Mesenteric fat pad (tissue), 1 donor: ENCODE data around the gene LTBP2. TPM values are rescaled to one million over a fixed set of nuclear protein-coding genes. Genes with fewer than 3 reads are reported as not detected.
"Not testable (repeated sequence)": the region's sequence is repeated elsewhere in the genome, so short reads cannot be mapped to it uniquely, and the experiment has no call there.

Experiments
- DNase-seq: peaks from one replicate; pipeline ENCODE4 v3.0.0-alpha.2; 2020; ENCODE audit warnings: low spot score
- total RNA-seq: library from RNA; stranded (reverse); fragmentation: NEBNext Ultra II Directional; extraction: Animal tissue kit (Norgen Biotek cat#: 25700); gene quantifications from one replicate; pipeline ENCODE4 v1.2.1, GENCODE V29; 2021
- donor health status: DM: yes; HTN: yes; CAD: no.

Gene LTBP2
- total RNA-seq, 1 donor from 2014 or later = 58.2 TPM

DNA sequence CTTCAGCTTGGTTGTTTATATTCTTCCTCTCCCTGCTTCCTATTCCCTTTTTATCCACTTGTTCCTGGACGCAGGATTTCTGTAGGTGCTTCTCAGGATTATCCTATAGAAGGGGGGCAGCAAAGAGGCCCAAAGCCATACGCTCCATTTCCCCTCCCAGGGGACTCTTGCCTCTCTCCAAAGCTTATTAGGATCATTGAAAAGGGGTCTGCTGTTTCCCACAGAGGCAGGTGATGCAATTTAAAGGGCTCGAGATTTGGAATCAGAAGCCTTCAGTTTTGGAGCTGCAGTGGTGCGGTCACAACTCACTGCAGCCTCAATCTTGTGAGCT lies 154.5 kb downstream of the LTBP2 start:
- DNase-seq = no peak

DNA sequence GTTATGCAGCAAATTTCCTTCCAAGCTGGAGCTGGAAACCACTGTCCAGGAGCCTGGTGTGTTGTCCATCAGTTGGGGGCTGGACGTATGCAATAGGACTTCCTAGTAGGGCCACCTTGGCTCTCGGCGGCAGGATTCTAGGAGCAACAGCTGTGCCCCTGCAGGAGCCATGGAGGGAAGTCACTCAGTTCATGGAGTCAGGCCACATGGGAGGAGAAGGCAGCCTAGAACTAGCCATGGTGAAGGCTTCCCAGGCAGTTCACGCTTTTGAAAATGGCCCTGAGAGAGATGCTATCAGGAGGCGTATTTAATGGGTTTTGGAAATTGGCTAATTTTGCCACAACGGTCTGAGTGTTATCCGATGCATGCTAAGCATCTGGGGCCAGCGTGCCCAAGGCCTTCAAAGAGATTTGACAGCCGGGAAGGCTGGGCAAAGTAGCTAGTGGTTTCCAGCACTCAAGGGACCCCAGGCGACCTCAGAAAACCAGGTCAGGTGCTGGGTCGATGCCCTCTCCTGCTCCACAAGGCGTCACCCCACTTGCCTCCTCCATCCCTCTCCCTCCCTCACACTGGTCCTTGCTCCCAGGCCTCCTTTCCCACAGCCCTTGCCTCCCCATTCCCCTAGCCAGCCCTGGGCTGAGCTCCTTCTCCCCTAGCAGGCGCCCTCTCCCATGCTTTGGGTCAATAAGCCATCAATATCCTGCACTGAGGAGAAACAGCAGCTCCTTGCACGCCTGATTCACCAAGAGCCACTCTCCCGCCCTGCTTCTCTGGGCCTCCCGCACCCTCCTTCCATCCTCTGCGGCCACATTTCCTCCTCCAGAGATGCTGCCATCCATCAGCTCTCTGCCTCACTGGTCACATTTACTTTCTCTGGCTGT lies 155.1 kb downstream of the LTBP2 start:
- DNase-seq = no peak

DNA sequence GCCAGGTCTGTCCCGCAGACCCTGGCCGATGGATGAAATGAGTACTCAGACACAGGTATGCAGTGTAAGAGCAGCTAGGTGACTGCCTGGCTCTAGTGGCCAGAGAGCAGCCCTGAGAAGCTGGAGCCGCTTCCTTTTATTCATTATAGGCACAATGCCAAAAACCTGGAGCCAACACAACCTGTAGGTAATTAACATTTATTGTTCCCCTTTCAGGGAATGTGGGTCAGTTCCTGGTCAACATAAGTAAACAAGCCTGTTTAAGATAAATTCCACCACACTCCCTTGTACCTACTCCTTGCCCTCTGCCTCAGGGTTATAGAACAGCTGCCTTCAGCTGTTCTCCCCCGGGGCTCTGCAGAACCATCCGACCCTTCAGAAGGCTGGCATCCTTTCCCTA lies 157.6 kb downstream of the LTBP2 start:
- DNase-seq = not testable (repeated sequence)

Other genes starting within 250 kb of the LTBP2 start
- not detected for gene SYNDIG1L, start 186.0 kb downstream of the LTBP2 start, total RNA-seq
- gene NPC2, start 118.9 kb downstream of the LTBP2 start, total RNA-seq = 290 TPM
- gene ISCA2, start 118.5 kb downstream of the LTBP2 start, total RNA-seq = 17.8 TPM
- gene AREL1, start 100.8 kb upstream of the LTBP2 start, total RNA-seq = 31.9 TPM
- gene FCF1, start 100.9 kb upstream of the LTBP2 start, total RNA-seq = 37.6 TPM
- 51.4 TPM for gene YLPM1, start 151.1 kb upstream of the LTBP2 start, total RNA-seq